DMS 273 treated with DMSO at 0.1 percent for 48 hours (cell line): Measurements from ENCODE around the gene ZNF273.
"Not testable (repeated sequence)": the region's sequence is repeated elsewhere in the genome, so short reads cannot be mapped to it uniquely, and the experiment has no call there.

Experiments
- DNase-seq: peaks from one replicate; lab custom pipeline; 2025; lab: John Stamatoyannopoulos, UW

ZNF273 gene

GRCh38 chr7:64902806-64903721 is at the start of gene ZNF273:
TSS of gene ZNF273 (plus strand) at chr7:64903273. CDS start at chr7:64903318, 45 bp downstream.
- DNase-seq, result peak; percentile 93

- DNase-seq, result no peak
Measured at GRCh38 chr7:64853679-64854078, 49.4 kb upstream of the ZNF273 start.

GRCh38 chr7:64854969-64855368 is 48.1 kb upstream of the ZNF273 start:
- no peak for DNase-seq

DNA sequence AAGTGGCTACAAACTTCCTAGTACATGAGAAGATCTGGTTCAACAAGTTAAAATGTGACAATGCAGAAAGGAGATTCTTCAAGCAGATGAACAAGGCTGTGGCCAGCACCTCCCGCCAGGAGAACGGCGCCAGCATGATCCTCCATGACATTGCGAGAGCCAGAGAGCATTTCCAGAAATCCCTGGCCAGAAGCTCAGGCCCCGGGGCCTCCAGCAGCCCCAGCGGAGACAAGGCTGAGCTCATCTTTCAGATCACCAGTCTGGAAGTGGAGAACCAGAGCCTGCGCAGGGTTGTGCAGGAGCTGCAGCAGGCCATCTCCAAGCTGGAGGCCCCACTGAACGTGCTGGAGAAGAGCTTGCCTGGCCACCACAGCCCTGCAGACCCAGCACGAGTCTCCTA is 40.1 kb upstream of the ZNF273 start:
- no peak for DNase-seq

DNA sequence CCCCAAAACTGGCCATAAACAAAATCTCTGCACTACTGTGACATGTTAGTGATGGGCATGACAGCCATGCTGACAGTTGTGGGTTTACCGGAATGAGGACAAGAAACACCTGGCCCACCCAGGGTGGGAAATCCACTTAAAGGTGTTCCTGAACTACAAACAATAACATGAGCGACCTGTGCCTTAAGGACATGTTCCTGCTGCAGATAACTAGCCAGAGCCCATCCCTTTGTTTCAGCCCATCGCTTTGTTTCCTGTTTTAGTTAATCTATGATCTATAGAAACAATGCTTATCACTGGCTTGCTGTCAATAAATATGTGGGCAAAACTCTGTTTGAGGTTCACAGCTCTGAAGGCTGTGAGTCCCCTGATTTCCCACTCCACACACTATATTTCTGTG is 39.5 kb upstream of the ZNF273 start:
- DNase-seq, result not testable (repeated sequence)

GRCh38 chr7:64863969-64864368 is 39.1 kb upstream of the ZNF273 start:
- no peak for DNase-seq

DNA sequence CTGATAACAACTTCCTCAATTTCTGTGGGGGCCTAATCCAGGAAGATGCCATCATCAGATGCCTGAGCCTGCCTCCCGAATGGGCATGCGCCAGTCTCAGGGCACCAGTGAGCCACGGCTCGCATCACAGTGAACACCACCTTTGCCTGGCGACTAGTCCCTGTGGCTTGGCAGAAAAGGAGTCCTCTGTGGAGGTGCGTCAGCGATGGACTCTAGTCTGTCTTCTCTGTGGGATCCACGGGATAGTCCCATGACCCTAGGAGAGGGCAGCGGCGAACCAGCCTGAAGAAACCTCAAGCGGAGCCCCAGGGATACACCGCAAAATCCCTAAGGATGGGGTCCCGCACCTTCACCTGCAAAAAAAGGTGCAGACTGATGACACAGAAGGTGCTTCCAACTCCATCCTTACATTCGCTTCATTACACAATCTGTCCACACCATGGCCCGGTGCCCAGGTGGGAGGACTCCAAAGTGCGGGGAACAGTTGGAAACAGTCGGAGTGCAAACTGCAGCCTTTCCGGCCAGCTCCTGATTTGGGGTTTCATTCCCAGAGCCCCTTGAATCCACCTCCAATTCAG is 35.1 kb upstream of the ZNF273 start:
- DNase-seq, result no peak

DNA sequence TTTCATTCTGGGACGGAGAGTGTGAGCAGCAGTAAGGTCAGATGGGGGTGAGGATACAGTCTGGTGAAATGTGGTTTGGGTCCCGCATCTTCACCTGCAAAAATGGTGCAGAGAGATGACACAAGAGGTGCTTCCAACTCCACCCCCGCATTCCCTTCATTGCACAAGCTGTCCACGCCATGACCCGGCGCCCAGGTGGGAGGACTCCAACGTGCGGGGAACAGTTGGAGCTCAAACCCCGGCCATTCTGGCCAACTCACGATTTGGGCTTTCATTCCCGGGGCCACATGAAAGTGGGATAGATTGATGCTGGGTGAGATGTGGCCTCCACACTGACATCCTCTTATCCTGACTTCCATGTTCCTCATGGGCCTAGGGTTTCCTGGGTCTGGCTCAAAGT is 34.6 kb upstream of the ZNF273 start:
- DNase-seq, result no peak

DNA sequence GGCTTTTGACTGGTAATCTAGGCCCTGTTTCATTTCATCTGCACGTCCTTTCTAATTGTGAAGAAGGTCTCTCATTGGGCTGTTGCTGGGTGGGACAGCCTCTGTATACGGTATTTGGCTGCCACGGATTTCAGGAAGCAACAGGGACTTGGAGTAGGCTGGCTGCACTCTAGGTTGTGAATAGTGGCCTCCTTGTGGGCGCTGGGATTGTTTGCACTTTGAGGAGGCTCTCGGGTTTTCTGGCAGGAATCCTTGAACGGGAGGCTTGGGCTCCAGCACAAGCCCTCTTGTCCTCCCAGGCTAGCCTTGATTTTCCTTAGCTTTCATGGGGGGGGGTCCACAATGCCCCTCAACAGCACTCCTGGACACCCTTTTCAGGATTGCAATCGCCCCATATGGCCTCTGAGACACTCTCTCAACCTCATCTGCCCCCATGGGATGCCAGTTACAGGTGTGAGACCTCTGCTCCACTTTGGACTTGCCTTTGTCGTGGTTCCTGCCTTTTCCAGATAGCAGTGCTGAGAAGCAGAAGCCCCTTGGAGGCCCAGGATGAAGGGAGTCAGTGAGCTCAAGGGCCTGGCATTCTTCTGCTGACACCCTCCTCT is 33.9 kb upstream of the ZNF273 start:
- no peak for DNase-seq

DNA sequence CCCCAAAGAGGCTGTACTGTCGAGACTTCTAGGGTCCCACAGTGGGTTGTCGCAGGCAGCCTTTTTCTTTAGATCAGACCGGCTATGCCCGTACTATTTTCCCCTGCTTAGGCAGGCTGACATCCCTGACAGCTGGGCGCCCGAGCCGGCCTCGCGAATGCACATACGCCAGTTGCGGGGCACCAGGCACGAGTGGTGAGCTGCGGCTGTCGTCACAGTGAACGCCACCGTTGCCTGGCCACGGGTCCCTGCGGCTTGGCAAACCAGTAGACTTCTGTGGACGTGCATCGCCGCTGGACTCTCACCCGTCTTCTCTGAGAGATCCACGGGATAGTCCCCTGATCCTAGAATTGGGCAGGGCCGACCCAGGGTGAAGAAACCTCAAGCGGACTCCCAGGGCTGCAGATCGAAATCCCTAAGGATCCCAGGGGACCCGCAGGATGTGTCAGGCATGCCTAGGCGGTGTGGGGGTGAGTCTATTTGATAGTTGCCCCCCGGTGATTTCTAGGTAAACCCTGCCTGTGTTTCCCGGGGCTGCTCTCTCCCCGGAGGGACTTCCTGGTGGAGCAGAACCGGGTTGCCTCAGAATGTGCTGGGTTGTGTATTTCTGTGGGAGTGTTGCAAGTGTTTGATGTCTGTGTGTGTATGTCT is 33.0 kb upstream of the ZNF273 start:
- DNase-seq, result no peak

DNA sequence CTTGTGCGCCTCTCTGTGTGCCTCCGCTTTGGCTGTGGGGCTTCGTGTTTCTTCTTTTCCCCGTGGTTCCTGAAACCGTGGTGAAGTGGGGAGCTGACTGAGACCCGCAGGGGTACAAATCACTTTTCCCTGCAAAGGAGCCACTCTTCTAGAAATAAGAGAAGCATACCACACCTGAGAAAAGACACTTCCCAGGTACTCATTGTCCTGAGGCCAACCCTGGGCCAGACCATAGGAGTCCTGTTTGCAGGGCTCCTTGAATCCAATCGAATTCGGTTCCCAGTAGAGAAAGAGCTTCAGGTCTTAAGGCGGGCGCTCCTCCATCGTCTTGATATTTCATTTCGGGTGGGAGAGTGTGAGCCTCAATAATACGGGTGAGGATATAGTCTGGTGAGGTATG is 32.4 kb upstream of the ZNF273 start:
- DNase-seq, result no peak

GRCh38 chr7:64871761-64872160 is 31.3 kb upstream of the ZNF273 start:
- no peak for DNase-seq

DNA sequence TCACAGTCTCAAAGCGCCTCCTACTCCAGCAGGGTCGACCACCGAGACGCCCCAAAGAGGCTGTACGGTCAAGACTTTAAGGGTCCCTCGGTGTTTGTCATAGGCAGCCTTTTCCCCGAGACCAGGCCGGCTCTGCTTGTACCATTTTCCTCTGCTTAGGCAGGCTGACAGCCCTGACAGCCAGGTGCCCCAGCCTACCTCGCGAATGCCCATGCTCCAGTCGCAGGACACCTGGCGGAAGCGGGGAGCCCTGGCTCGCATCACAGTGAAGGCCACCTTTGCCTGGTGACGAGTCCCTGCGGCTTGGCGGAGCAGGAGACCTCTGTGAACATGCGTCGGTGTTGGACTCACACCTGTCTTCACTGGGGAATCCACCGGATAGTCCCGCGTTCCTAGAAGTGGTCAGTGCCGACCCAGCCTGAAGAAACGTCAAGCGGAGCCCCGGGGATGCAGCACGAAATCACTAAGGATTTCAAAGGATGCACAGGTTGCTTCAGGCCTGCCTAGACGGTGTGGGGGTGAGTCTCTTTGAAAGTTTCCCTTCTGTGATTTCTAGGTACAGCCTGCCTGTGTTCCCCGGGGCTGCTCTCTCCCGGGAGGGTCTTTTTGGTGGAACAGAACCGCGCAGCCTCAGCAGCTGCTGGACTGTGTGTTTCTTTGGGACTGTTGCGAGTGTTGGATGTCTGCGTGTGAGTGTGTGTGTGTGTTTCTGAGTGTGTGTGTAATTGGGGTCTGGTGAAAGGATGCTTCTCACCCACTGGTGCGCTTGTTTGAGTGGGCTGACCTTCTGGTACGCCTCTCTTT is 30.5 kb upstream of the ZNF273 start:
- no peak for DNase-seq

GRCh38 chr7:64873155-64873500 is 29.9 kb upstream of the ZNF273 start:
- DNase-seq, result no peak

- DNase-seq, result no peak
Measured at GRCh38 chr7:64873517-64873916, 29.6 kb upstream of the ZNF273 start.

DNA sequence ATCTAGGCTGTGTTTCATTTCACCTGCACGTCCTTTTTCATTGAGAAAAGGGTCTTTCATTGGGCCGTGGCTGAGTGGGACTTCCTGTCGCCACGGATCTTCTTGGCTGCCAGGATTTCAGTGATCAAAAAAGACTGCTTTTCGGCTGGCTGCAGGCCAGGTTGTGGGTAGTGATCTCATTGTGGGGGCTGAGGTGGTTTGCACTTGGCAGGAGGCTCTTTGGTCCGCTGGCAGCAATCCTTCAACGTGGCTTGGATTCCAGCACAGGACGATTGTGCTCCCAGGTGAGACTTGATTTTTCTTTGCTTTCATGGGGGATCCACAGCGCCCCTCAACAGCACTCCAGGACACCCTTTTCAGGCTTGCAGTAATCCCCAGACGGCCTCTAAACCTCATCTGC is 29.0 kb upstream of the ZNF273 start:
- no peak for DNase-seq

DNA sequence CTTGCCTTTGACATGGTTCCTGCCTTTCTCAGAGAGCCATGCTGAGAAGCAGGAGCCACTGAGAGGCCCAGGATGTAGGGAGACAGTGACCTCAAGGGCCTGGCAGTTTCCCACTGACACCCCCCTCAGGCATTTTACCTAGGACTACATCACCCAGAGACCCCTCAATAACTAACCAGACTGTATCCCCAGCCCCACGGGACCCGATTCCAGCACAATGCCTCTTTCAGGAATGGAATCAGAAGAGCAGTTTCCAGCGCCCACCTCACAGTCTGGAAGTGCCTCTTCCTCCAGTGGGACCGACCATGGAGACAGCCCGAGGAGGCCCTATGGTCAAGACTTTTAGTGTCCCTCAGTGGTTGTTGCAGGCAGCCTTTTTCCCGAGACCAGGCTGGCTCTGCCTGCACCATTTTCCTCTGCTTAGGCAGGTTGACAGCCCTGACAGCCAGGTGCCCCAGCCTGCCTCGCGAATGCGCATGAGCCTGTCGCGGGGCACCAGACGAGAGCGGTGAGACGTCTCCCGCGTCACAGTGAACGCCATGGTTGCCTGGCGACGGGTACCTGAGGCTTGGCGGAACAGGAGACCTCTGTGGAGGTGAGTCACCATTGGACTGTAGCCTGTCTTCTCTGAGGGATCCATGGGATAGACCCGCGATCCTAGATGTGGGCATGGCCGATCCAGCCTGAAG is 28.4 kb upstream of the ZNF273 start:
- no peak for DNase-seq

DNA sequence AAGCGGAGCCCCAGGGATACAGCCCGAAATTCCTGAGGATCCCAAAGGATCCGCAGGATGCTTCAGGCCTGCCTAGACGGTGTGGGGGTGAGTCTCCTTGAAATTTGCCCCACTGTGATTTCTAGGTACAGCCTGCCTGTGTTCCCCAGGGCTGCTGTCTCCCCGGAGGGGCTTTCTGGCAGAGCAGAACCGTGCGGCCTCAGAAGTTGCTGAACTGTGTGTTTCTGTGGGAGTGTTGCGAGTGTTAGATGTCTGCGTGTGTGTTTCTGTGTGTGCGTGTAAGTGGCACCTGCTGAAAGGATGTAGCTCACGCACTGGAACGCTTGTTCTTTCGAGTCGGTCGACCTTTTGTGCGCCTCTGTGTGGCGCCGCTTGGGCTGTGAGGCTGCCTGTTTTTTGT is 27.8 kb upstream of the ZNF273 start:
- no peak for DNase-seq

DNA sequence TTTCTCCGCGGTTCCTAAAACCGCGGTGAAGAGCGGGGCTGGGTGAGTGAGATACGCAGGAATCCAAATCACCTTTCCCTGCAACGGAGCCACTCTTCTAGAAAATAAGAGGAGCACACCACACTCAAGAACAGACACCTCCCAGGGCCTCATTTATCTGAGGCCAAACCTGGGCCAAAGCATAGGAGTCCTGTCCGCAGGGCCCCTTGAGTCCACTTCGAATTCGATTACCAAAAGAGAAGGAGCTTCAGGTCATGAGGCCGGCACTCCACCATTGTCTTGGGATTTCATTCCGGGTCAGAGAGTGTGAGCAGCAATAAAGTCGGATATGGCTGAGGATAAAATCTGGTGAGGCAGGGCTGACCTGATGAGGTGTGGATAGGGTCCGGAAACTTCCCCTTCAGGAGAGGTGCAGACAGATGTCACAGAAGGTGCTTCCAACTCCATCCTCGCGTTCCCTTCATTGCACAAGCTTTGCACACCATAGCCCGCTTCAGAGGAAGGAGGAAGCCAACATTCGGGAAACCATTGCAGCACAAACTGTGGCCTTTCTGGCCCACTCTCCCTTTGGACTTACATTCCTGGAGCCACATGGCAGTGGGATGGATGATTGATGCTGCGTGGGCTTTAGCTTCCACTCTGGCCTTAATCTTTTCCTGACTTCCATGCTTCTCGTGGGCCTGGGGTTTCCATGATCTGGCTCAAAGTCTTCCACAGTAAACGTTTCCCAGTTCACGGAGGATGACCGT is 27.2 kb upstream of the ZNF273 start:
- DNase-seq, result no peak
